Tongue (tissue), 2 donors: Measurements from ENCODE around the gene RNF208. TPM values are rescaled to one million over a fixed set of nuclear protein-coding genes. Genes with fewer than 3 reads are reported as not detected.
A peak's percentile ranks its signal among the peaks of the same experiment; 100 is the strongest.

ENCODE experiments used
- DNase-seq: peaks from one replicate; pipeline ENCODE4 v3.0.0-alpha.2; 2015
- total RNA-seq: library from RNA; depleted of rRNA; stranded (reverse); fragments of >200 nt; gene quantifications from one replicate; pipeline ENCODE4 v1.2.3, GENCODE V29; 2014

Gene RNF208
- total RNA-seq, 1 donor from 2014 or later = not detected

DNA sequence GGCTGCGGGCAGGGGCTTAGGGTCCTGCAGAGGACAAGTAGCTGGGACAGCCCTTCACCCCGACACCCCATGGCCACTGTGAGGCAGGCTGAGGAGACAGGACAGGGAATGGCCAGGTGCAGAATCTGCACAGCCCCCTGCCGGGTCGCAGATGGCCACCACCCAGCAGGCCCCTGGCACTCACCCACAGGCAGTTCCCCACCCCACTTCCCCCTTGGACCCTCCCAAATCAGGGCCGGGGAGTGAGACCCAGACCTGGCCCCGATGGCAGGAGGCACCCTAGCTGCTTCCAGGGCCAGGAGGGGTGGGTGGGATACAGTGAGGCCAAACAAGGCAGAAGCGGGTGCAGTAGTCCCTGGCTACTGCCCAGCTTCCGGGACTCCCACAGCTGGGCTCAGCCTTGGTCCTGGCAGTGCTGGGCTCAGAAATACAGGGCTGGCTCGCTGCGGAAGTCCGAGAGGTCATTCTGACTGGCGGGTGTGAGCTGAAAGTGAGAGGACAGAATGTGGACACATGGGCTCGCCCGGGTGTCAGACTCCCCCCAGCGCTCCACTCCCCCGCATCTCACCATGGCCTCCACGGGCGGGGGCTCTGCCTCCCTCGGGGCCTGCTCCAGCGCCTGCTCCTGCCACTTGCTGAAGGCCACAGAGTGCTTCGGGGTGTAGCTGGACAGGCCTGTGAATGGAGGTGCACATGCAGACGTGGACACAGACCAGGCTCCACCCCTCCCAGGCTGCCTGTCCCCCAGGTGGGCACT is 30.2 kb downstream of the RNF208 start:
- no peak for DNase-seq

GRCh38 chr9:137191245-137191644 is 30.8 kb downstream of the RNF208 start:
- DNase-seq = no peak

- DNase-seq = no peak
Observed at GRCh38 chr9:137190315-137190856, 31.7 kb downstream of the RNF208 start.

- no peak for DNase-seq
Observed at GRCh38 chr9:137189297-137190295, 32.4 kb downstream of the RNF208 start.

DNA sequence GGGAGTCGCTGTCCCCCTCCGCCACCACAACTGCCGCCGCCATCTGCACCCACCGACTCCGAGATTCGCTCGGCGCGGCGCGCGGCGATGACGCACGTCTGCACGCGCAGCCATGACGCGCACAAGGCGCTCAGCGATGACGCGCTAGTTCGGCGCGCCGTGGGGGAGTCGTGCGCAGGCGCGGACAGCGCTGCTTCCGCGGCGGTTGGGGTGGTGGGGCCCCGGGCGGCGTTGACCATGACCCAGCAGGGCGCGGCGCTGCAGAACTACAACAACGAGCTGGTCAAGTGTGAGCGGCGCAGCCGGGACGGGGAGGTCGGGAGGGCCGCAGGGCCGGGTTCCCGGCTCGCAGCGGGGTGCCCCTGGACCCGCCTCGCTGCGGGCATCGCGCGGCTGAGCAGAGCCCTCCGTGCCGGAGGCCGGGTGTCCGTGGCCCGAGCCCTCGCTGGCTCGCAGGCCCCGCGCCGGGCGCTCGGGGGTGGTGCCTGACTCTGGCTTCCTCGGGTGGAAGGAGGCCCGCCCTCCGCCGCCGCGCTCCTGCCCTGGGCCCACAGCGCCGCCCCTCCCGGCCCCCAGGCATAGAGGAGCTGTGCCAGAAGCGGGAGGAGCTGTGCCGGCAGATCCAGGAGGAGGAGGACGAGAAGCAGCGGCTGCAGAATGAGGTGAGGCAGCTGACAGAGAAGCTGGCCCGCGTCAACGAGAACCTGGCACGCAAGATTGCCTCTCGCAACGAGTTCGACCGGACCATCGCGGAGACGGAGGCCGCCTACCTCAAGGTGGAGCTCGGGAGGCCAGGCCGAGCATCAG is 33.3 kb downstream of the RNF208 start, which contains the start of the genes ANAPC2 and SSNA1:
TSS of gene ANAPC2 (minus strand) at position 71 of the 807 bp plus-strand sequence. CDS start at position 43, 28 bp downstream.
TSS of gene SSNA1 (plus strand) at position 187 of the 807 bp plus-strand sequence. CDS start at position 238, 51 bp downstream.
- peak; percentile 97 for DNase-seq

DNA sequence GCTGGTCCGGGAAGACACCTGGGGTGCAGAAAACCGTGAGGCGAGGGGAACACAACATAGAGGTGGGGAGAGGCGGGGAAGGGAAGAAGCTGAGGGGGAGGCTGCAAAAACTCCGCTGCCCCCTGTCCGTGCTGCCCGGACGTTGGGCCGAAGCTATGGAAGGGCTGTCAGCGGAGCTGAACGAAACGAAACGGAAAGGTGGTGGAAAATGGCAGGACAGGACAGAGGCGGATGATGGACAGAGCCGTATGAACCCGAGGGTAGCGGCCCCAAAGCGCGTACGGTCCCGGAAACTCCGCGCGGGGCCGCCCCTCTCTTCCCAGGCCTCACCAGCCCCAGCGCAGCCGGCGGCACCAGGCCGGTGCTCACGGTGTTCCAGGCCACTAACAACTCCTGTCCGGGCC is 34.0 kb downstream of the RNF208 start:
- no peak for DNase-seq

GRCh38 chr9:137187386-137187785 is 34.7 kb downstream of the RNF208 start:
- no peak for DNase-seq

DNA sequence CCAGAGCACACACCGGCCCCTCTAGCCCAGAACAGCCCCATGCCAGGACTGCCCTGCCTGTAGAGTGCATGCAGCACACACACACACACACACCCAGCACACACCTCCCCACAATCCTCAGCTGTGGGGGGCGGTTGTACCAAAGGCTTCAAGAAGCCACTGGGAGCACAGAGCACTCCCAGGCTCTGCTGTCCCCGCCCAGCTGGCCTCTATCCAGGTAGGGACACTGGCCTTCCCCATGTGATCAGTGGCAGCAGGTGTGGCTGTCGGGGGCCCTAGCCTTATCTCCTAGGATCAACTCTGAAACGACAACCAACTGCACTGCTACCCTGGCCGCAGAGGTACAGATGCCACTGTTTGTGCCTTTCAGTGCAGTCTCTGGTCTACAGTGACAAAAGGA is 35.7 kb downstream of the RNF208 start:
- DNase-seq = no peak

DNA sequence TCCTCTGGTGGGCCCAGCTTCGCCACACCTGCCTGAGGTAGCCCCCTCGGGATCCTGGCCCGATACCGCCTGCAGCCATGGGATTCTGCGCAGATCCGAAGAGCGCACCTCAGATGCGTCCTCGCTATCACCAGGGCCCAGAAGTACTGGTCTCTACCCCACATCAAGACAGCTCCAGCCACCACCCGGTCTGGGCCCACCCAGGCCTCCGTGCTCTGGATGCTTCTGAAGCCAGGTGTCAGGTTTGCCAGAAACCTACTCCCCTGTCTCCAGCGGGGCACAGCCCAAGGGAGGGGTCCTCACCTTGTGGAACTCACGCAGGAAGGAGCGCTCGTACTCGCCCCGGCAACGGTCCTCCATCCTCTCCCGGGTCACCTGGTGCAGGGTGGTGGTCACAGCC is 36.1 kb downstream of the RNF208 start:
- DNase-seq = no peak

- DNase-seq = no peak
Observed at GRCh38 chr9:137184881-137185660, 37.0 kb downstream of the RNF208 start.

DNA sequence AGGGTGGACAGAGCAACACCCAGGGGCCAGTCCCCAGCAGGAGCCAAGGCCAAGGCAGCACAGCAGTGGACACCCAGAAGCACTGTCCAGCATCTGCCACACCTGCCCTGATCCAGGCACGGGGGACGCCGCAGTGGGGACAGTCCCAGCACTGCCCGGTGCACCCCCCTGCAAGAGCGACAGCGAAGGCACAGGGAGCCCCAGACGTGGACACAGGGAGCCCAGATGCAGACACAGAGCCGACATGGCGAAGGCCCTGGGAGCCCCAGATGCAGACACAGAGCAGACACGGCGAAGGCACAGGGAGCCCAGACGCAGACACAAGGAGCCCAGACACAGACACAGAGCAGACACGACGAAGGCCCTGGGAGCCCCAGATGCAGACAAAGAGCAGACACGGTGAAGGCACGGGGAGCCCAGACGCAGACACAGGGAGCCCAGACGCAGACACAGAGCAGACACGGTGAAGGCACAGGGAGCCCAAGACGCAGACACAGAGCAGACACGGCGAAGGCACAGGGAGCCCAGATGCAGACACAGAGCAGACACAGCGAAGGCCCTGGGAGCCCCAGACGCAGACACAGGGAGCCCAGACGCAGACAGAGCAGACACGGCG is 38.0 kb downstream of the RNF208 start:
- DNase-seq = no peak

DNA sequence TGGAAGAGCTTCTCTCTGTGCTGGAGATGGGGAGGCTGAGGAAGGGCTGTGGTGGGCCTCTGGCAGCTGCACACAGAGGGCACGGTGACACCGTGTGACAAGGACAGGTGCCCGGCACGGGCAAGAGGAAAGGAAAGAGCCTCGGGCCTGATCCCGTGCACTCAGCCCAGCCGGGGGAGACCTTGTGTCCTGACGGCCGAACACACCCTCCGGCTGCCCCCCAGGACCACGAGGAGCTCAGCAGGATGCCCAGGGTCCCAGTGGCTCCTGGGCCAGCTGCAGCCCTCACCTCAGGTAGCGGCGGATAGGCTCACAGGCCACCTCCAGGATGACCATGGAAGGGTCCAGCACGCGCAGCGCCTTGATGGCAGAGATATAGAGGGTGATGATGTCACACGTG is 39.2 kb downstream of the RNF208 start:
- DNase-seq = no peak

GRCh38 chr9:137181680-137182079 is 40.4 kb downstream of the RNF208 start:
- no peak for DNase-seq

DNA sequence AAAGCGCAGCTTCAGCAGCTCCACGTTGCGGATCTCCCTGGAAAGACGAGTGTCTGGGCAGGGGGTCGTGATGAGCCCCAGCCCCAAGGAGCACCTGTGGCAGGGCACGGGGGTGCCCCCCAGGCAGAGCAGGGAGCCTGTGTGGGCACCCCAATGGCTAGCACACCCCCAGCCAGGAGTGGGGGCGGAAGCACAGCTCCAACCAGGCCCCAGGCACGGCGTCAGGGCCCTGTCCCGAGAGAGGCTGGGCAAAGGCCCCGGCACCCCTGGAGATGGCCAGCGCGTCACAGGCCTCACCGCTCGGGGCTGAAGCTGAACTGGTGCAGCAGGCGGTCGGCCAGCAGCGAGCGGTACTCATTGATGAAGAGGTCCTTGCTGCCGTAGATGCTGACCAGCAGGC is 41.5 kb downstream of the RNF208 start:
- no peak for DNase-seq

- DNase-seq = no peak
Observed at GRCh38 chr9:137179761-137180160, 42.3 kb downstream of the RNF208 start.

DNA sequence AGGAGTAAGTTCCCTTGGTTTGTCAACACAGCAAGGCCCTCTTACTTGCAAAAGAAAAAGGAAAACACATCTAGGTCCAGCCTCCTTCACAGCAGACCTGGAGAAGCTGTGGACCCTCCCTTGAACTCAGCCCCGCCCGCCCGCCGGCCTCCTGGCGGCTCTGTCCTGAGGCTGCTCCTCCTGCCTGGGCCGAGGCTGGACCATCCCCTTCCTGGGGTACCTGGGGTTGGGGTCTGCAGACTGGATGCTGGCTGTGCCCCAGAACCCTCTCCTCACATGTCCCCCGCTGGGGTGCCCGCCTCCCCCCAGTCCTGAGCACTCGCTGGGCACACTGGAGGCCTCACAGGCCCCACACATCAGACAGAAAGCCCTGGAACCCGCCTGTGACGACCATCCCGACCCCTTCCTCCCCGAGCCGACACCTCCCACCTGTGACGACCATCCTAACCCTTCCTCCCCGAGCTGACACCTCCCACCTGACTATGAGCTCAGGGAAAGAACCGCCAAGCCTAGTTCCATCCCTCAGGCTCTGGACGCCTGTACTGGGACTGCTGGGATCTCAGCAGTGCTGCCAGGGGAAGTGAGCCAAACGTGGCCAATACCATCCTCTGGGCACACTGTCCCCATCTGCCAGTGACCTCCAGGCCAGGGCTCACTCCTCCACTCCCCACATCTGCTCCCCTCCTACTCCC is 43.0 kb downstream of the RNF208 start:
- no peak for DNase-seq

DNA sequence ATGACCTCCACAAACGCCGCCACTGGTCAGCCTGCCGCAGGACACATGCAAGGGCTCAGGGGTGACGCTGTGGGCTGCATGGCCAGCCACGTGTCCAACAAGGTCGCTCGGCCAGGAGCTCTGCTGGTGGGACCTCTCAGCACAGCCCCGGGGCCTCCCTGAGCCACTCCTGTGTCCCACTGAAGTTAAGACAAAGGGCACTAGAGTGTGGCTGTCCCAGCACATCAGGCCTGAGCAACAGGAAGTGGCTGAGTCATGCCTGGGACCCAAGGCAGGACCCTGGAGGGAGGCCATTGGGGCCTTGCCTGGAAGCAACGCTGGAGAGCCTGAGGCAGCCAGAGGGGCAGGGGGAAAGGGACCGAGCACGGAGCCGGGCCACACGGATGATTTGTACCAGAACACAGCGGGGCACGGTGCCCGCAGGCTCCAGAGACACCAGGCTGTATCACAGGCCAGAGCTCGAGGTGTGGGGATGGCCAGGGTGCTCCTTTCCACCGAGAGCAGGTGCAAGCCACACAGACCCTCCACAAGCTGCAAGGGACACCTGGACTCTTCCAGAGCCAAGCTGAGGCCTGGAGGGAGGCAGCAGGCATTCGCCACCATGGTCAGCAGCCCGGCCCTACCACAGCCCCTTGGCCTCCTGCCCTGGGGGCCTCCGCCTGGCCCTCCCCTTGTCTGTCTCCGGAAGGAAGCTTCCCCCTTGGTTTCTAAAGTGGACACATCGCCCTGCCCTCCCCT is 43.7 kb downstream of the RNF208 start:
- no peak for DNase-seq

DNA sequence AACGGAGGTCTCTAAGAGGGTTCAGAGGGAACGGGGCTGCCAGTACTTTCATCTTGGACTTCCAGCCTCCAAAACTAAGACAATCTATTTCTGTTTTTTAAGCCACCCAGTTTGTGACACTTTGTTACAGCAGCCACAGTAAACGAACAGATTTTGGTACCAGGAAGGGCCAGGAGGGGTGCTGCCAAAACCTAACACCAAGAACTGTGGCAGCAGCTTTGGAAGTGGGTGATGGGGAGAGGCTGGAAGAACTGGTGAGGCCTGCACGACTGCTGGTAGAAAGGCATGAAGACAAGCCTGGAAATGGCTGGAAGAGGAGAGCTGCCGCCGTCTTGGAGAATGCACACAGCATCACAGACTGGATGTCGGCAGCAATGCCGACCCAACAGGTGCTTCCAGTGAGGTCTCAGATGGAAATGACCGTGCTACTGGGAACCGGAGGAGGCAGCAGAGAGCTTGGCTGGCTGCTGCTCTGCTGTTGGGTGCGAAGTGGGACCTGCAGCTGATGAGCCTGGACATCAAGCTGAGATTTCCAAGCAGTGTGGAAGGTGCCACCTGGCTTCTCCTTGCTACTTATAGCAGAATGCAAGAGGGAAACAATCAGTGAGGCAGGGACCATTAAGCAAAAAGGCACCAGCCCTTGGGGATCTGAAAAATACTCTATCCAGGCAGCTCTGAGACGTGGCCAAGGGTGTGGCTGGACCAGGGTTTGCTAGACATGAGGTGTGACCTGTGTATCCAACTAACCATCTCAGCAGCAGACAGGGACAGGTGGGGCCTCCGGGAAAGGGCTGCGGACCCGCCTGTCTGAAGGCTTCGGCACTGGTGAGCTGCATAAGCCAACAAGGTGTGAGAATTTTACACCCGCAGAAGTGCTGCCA is 45.5 kb downstream of the RNF208 start:
- peak; percentile 38 for DNase-seq
